ENCODE data around the gene IFFO2. TPM values are rescaled to one million over a fixed set of nuclear protein-coding genes. Genes with fewer than 3 reads are reported as not detected.

The IFFO2 gene
- total and polyA plus RNA-seq, 8 donors: 13.8 to 24.0 (median 22.2) TPM

DNA sequence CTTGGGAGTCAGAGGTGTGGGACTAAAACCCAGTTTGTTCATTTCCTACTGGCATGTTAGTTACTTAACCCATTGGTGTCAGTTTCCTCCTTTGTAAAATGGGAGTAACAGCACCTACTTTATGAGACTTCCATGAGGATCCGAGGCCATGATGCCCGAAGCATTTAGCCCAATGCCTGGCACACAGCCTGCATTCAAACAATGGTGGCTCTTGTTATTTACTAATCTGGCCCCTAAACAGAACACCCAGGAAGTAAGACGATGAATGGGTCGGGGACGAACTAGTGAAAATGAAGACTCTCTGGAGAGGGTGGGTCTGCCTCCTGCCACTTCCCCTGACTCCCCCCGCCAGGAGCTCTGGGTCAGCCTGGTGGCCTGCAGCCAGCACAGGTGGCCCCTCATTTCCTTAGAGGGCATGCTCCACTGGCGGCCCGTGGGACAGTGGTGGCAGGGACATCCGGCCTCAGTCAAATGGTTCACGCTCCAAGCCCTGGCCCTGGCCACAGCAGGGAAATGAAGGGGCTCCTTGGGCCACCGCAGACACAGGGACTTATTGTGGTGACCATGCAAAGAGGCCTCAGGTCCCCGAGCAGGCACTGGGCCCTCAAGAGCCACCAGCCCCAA is 87.6 kb downstream of the IFFO2 start:
- TF ChIP-seq, protein P1, sequence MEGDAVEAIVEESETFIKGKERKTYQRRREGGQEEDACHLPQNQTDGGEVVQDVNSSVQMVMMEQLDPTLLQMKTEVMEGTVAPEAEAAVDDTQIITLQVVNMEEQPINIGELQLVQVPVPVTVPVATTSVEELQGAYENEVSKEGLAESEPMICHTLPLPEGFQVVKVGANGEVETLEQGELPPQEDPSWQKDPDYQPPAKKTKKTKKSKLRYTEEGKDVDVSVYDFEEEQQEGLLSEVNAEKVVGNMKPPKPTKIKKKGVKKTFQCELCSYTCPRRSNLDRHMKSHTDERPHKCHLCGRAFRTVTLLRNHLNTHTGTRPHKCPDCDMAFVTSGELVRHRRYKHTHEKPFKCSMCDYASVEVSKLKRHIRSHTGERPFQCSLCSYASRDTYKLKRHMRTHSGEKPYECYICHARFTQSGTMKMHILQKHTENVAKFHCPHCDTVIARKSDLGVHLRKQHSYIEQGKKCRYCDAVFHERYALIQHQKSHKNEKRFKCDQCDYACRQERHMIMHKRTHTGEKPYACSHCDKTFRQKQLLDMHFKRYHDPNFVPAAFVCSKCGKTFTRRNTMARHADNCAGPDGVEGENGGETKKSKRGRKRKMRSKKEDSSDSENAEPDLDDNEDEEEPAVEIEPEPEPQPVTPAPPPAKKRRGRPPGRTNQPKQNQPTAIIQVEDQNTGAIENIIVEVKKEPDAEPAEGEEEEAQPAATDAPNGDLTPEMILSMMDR (IDR thresholded peaks at IDR 0.05): no peak
- no peak for DNase-seq
- peaks cover 0 to 17% of the 10 kb centered on the region in 2 donors for H3K27me3 ChIP-seq
- H3K4me1 ChIP-seq: peaks cover 0 to 2% of the 10 kb centered on the region in 2 donors
- H3K27ac ChIP-seq: no peak overlapping the region
- ATAC-seq: no peak
- intact Hi-C loops (cut with DNase I): no loop called here
- H3K4me3 ChIP-seq: no peak overlapping the region
- H3K9me3 ChIP-seq: no peaks in the 10 kb centered on the region
- H3K36me3 ChIP-seq: peaks cover 0 to 17% of the 10 kb centered on the region in 2 donors

DNA sequence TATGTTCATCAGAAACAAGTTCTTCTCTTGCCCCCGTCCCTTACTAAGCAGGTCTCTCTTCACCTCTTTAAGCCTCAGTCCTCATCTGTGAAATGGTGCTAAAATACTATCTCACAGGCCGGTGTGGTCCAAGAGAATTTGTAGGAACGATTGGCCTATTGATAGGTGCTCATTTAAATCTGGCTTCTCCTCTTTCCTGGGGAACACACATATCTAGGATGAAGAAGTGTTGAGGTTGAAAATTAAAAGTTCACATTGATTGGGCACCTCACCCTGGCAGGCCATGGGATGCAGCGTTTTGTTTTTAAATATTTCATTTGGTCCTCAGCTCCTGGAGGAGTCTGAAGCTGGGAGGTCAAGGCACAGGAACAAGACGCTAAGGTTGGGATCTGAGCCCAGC is 88.1 kb downstream of the IFFO2 start:
- ATAC-seq: no peak
- TF ChIP-seq, protein P1 (IDR thresholded peaks at IDR 0.05): no peak
- no peak for DNase-seq

DNA sequence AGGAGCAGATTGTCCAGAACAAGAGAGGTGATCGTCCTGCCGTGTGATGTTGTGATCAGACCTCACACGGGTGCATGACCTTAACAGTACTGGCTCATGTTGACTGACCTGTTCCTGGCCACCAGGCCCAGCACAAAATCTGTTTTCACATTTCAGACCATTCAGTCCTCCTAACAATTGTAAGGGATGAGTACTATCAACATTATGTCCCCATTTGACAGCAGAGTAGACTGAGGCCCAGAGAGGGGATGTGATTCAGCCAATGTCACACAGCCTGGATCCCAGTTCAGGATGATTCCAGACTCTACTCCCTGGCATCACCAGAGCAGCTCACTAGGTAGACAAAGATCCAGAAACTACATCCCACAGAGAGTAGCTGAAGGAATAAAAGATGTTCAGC is 89.6 kb downstream of the IFFO2 start:
- Histone ChIP-seq H3K9me3 (no peaks in the 10 kb centered on the region), H3K4me1 (peaks cover 0 to 2% of the 10 kb centered on the region in 2 donors), H3K27ac (no peak overlapping the region), H3K4me3 (no peak overlapping the region), H3K27me3 (peaks cover 0 to 17% of the 10 kb centered on the region in 2 donors), H3K36me3 (peaks cover 0 to 2% of the 10 kb centered on the region in 2 donors)
- ATAC-seq (no peak), DNase-seq (no peak)
- intact Hi-C loops (cut with DNase I): no loop called here
- TF ChIP-seq, protein P1 (IDR thresholded peaks at IDR 0.05): no peak

More for the DNA sequence above, 88.1 kb downstream of the IFFO2 start:
- H3K4me1 ChIP-seq: peaks cover 0 to 2% of the 10 kb centered on the region in 2 donors
- H3K27me3 ChIP-seq: peaks cover 0 to 17% of the 10 kb centered on the region in 2 donors
- H3K36me3 ChIP-seq: peaks cover 0 to 16% of the 10 kb centered on the region in 2 donors
- no peak overlapping the region for H3K4me3 ChIP-seq
- no peak overlapping the region for H3K27ac ChIP-seq
- no peaks in the 10 kb centered on the region for H3K9me3 ChIP-seq
- intact Hi-C loops (cut with DNase I): no loop called here

DNA sequence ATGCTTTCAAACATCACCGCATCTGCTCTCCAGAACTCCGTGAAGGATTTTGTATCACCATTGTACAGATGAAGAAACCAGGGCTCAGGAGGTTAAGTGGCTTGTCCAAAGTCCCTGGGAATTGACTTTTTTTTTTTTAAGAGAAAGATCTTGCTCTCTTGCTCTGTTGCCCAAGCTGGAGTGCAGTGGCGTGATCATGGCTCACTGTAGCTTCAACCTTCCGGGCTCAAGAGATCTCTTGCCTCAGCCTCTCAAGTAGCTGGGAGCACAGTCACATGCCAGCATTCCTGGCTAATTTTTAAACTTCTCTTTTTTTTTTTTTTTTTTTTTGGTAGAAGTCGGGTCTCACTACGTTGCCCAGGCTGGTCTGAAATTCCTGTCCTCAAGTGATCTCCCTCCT is 90.2 kb downstream of the IFFO2 start:
- H3K27me3 ChIP-seq: peaks cover 0 to 17% of the 10 kb centered on the region in 2 donors
- no peaks in the 10 kb centered on the region for H3K36me3 ChIP-seq
- intact Hi-C loops (cut with DNase I): no loop called here
- DNase-seq (peak in 1 of 4 donors; percentile 68), ATAC-seq (peak; percentile 72)
- peaks cover 0 to 2% of the 10 kb centered on the region in 2 donors for H3K4me1 ChIP-seq
- H3K9me3 ChIP-seq: no peaks in the 10 kb centered on the region
- H3K4me3 ChIP-seq: no peak overlapping the region
- H3K27ac ChIP-seq: no peak overlapping the region
- TF ChIP-seq, protein P1 (IDR thresholded peaks at IDR 0.05): no peak

DNA sequence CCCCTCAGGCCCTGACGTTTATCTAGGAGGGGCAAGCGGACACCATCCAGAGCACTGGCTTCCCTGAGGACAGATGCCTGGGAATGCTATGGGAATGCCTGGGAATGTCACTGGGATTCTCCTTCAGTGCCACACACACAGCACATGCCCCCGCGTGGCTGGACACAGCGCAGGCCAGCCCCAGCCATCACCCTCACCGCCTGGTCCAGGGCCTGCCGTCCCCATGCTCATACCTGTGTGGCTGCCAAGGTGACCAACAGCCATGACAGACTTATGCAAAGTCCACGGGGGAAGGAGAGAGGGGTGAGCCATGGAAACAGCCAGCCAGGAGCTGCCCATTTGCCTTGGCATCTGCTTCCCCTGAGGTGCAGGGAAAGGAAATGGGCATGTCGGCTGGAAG is 91.3 kb downstream of the IFFO2 start:
- Histone ChIP-seq H3K27ac (no peak overlapping the region), H3K4me3 (no peak overlapping the region), H3K36me3 (no peaks in the 10 kb centered on the region), H3K4me1 (peaks cover 0 to 2% of the 10 kb centered on the region in 2 donors), H3K27me3 (peaks cover 0 to 17% of the 10 kb centered on the region in 2 donors), H3K9me3 (no peaks in the 10 kb centered on the region)
- DNase-seq: no peak
- TF ChIP-seq, protein P1 (IDR thresholded peaks at IDR 0.05): no peak
- intact Hi-C loops (cut with DNase I): no loop called here
- ATAC-seq: no peak
